CMK (cell line): ENCODE data around the gene PRAMEF17.
"Not testable (repeated sequence)": the region's sequence is repeated elsewhere in the genome, so short reads cannot be mapped to it uniquely, and the experiment has no call there.

Experiments used
- DNase-seq: peaks from one replicate; pipeline ENCODE4 v3.0.0-alpha.2; 2010; ENCODE audit warnings: low read depth

PRAMEF17 gene, protein sequence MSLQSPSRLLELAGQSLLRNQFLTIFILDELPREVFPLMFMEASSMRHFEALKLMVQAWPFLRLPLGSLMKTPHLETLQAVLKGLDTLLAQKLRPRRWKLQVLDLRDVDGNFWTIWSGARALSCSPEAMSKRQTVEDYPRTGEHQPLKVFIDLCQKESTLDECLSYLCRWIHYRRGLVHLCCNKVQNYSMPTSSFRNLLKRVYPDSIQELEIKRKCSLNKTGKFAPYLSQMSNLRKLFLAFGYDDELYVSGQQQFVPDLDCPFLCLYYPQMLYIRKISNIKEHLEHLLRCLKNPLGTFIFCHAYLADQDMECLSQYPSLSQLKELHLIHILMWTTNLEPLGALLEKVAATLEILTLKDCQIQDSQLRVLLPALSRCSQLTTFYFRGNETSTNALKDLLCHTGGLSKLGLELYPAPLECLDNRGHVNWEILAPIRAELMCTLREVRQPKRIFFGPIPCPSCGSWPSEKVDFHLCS

DNA sequence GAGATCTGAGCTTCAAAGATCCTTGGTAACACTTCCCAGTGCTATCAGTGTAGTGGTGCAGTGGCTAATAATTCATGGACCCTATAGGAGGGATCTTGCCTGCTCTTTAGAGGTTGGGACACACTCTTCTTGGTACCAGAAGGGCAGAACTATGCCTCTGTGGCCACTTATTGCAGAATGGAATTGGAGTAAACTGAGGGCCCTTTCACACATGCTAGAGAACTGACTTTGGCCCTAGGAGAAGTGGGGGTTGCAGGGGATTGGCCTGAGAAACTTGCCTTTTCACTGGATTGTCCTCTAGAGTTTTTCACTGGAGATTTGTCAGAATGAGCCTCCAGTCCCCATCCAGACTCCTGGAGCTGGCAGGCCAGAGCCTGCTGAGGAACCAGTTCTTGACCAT is at the start of gene PRAMEF17:
TSS of gene PRAMEF17 (plus strand) at position 301 of the 400 bp plus-strand sequence. CDS start at position 327, 26 bp downstream.
- not testable (repeated sequence) for DNase-seq

DNA sequence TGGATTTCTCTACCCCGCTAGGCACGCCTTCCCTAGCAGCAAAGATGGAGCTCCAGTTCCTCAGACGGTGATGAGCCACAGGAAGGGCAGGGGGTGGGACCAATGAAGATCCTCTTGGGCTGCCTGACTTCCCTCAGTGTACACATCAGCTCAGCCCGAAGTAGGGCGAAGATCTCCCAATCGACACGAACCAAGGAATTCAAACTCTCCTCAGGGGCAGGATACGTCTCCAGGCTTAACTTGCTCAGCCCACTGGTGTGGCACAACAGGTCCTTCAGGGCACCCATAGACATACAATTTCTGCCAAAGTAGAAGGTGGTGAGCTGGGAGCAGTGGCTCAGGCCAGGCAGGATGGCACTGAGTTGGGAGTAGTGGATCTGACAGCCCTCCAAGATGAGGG is 46.9 kb upstream of the PRAMEF17 start:
- not testable (repeated sequence) for DNase-seq

DNA sequence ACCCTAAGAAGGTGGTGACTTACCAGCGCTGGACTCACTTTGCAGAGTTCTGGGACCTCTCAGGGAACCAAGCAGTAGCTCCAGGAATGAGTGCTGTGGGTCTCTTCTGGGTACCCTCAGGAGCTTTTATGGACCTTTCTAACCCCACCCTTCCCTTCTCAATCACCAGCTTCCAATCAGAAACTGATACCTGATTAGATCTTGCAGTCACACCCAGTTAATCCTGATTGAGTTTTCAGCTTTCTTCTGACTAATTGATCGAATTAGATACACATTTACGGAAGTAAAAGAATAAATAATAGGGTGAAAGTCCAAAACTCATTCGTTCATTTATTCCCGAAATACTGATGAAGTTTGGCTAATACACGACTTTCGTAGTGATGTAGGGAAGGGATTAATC is 42.4 kb upstream of the PRAMEF17 start, which contains the start of gene PRAMEF14:
TSS of gene PRAMEF14 (minus strand) at position 101 of the 400 bp plus-strand sequence. CDS start 1,820 bp downstream, outside the sequence.
- not testable (repeated sequence) for DNase-seq

DNA sequence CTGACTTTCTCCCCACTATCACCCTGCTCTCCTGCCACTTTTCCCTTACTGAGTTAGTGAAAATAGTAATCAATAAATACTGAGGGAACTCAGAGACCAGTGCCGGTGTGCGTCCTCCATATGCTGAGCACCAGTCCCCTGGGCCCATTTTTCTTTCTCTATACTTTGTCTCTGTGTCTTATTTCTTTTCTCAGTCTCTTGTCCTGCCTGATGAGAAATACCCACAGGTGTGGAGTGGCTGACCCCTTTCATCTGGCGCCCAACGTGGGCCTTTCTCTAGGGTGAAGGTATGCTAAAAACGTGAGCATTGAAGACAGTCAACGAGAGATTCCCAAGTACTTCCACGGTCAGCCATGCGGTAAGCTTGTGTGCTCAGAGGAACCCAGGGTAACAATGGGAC is 36.0 kb upstream of the PRAMEF17 start:
- DNase-seq = not testable (repeated sequence)

DNA sequence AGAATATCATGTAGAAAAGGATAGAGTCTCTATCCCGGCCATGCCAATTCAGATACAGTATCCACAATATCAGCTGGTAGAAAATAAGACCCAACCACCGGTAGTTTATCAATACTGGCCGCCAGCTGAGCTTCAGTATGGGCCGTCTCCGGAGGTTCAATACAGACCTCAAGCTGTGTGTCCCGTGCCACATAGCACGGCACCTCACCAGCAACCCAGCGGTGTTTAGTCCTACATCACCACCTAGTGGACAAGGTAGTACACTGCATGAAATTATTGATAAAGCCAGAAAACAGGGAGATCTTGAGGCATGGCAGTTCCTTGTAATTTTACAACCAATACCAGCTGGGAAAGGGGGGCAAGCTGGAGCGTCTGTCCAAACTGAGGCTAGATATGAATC is 35.0 kb upstream of the PRAMEF17 start:
- not testable (repeated sequence) for DNase-seq

DNA sequence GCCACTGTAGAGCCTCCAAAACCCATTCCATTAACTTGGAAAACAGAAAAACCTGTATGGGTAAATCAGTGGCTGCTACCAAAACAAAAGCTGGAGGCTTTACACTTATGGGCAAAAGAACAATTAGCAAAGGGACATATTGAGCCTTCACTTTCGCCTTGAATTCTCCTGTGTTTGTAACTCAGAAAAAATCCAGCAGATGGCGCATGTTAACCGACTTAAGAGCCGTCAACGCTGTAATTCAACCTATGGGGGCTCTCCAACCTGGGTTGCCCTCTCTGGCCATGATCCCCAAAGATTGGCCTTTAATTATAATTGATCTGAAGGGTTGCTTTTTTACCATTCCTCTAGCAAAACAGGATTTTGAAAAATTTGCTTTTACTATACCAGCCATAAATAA is 32.7 kb upstream of the PRAMEF17 start:
- peak; percentile 29 for DNase-seq

DNA sequence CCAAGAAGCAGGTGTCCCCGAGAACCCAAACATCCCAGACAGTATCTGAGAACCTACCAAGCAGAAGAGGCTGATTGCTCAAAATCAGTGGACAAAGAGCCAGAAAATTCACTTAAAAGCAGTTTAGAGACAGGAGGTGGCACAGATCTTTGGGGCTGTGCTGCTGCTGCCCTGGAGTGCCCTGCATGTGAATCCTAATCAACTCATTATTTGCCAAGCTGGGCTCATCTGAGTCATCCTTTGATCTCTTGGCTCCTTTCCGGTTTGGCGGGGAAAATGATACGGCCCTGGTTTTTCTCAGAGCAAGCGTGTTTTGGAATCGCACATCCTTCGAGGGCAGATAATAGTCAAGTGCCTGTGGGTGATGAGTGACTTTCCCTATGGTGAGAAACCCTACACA is 27.1 kb upstream of the PRAMEF17 start:
- not testable (repeated sequence) for DNase-seq

DNA sequence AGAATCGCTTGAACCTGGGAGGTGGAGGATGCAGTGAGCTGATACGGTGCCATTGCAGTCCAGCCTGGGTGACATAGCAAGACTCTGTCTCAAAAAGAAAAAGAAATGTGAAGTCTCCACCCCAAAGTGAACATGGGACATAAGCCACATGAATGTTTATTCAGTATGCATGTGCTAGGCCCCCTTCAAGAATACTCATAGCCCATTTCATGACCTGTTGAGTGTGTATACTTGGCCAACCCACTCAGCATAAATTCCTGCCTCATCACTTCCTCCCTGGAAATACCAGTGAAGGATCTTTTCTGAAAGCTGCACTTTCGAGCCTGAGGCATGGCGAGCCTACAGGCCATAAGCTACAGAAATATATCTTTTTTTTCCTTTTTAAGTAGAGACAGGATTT is 24.5 kb upstream of the PRAMEF17 start:
- DNase-seq = not testable (repeated sequence)

DNA sequence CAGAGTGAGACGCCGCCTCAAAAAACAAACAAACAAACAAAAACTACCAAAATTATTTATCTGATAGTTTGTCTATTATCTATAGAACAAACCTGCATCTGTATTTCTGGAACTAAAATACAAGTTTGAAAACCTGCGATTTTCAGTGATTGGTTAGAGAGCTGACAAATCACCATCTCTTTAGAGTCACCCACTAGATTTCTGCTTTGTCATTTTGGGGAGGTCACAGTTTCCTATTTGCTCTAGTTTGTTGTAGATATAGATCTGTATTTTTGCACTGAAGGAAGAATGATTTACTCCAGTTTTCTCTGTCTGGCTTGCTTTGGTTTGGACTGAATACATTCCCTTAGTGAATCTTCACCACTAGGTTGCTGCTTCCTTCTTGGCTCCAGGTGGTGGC is 22.9 kb upstream of the PRAMEF17 start:
- DNase-seq = not testable (repeated sequence)

DNA sequence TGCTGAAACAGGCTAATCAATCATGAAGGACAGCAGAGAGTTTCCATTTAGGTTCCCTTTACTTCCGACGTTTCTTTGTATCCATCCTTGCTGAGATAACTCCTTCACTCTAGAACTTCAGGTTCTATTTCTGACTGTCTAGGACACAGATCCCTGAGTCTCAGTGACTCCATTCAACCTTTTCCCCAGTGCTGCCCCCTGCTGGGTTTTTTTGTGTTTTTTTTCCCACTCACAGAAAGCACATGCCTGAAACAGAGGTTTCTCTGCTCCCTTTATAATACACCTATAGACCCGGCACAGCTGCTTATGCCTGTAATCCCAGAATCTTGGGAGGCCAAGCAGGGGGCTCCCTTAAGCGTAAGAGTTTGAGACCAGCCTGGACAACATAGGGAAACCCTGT is 20.9 kb upstream of the PRAMEF17 start:
- DNase-seq = not testable (repeated sequence)

DNA sequence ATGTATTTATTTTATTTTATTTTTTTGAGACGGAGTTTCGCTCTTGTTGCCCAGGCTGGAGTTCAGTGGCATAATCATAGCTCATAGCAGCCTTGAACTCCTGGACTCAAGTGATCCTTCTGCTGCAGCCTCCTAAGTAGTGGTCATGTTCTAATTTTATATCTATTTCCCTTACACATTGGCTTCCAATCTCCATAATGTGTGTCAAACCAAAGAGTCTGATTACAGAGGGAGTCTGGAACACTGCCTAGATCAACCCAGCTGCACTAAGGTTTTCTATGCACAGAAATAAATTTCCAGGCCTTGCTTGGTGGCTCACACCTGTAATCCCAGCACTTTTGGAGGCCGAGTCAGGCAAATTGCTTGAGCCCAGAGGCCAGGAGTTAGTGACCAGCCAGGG is 10.4 kb upstream of the PRAMEF17 start:
- not testable (repeated sequence) for DNase-seq

DNA sequence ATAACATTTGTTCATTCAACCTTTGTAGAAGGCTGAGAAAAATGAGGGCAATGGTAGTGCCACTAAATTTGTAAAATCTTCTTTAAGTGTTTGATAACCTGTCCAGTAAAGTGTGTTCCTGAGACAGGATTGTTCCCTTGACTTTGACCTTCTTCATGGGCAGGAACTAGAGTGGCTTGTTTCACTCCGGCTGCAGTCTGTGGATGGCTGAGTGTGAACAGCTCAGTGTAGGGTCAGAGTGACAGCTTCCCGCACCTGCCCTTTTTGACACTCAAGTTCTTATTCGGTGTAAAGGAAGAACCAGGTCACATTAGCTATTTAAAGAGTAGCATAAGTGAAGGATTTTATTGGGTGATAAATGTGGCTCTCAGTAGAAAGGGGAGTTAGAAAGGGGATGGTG is 9.1 kb upstream of the PRAMEF17 start:
- not testable (repeated sequence) for DNase-seq

DNA sequence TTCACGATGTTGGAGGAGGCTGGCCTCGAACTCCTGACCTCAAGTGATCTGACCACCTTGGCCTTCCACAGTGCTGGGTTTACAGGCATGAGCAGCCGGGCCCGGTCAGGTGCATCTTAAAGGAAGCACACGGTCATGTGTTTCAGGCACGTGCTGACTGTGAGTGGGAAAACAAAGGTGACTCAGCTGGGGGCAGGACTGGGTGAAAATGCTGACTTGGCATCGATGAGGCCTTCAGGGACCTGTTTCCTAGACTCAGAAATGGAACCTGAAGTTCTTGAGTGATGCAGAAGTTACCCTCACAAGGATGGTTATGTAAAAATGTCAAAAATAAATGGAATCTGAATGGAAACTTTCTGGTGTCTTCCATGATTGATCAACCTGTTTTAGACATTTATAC is 3.6 kb downstream of the PRAMEF17 start:
- not testable (repeated sequence) for DNase-seq

DNA sequence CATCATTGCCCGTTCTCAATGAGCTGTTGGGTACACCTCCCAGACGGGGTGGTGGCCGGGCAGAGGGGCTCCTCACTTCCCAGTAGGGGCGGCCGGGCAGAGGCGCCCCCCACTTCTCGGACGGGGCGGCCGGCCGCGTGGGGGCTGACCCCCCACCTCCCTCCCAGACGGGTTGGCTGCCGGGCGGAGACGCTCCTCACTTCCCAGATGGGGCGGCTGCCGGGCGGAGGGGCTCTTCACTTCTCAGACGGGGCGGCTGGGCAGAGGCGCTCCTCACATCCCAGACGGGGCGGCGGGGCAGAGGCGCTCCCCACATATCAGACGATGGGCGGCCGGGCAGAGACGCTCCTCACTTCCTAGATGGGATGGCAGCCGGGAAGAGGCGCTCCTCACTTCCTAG is 5.3 kb downstream of the PRAMEF17 start:
- not testable (repeated sequence) for DNase-seq

DNA sequence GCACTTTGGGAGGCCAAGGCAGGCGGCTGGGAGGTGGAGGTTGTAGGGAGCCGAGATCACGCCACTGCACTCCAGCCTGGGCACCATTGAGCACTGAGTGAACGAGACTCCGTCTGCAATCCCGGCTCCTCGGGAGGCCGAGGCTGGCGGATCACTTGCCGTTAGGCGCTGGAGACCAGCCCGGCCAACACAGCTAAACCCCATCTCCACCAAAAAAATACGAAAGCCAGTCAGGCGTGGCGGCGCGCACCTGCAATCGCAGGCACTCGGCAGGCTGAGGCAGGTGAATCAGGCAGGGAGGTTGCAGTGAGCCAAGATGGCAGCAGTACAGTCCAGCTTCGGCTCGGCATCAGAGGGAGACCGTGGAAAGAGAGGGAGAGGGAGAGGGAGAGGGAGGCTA is 5.9 kb downstream of the PRAMEF17 start:
- not testable (repeated sequence) for DNase-seq

DNA sequence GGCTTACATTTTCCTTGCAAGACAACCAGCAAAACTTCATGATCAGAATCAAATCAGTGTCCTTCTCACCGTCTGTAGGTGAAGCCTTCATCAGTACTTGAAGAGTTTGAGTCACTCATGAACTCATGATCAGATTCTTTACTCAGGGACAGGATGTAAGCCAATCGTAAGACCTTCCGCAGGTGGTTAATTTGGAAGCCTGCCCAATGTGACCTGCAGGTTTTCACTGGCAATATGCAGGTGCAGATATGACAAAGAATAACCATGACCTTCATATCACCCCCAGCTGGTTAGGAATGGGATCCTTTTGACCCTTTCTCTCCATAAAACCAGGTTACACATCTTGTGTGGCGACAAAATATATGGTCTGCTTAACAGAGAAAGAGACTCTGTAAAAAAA is 18.4 kb downstream of the PRAMEF17 start:
- DNase-seq = no peak

DNA sequence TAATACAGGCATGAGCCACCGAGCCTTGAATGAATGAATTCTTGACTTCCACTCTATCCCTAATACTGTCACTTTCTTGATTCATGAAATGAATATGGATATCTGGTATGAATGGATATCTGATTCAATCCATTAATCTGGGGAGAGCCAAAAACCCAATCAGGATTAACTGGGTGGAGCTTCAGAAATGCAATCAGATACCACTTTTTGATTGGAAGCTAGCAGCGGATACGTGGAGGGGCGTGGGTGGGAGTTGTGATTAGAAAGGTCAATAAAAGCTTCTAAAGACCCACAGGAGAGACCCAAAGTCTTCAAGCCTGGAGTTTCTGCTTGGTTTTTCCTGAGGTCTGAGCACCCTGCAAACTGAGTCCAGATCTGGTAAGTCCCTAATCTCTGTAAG is 20.7 kb downstream of the PRAMEF17 start, which contains the start of gene PRAMEF20:
TSS of gene PRAMEF20 (plus strand) at position 301 of the 400 bp plus-strand sequence. CDS start 5,905 bp downstream, outside the sequence.
- DNase-seq = not testable (repeated sequence)

DNA sequence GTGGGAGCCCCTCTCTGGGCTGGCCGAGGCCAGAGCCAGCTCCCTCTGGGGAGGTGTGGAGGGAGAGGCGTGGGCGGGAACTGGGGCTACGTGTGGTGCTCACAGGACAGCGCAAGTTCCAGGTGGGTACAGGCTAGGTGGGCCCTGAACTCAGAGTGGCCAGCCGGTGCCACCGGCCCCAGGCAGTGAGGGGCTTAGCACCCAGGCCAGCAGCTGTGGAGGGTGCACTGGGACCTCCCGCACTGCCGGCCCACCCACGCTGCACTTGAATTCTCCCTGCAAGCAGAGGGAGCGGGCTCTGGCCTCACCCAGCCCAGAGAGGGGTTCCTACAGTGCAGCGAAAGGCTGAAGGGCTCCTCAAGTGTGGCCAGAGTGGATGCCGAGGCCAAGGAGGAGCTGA is 41.1 kb downstream of the PRAMEF17 start:
- DNase-seq = no peak

DNA sequence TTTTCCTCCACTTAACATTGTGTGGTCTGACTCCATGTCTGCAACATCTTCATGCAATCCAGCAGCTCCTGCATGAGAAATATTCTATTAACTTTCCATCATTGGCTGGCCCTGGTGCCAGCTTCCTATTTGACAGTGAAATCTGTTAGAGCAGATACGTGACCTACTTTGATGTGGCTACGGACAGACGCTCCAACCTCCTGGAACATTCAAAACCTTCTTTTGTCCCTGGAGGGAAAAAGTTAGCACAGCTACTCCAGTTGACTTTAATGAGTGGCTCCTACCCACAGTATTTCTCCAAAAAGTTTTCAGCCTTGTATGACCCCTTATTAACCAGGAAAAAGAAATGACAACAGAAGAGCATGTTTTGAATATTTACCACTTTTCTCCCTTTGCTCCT is 42.8 kb downstream of the PRAMEF17 start:
- DNase-seq = no peak

DNA sequence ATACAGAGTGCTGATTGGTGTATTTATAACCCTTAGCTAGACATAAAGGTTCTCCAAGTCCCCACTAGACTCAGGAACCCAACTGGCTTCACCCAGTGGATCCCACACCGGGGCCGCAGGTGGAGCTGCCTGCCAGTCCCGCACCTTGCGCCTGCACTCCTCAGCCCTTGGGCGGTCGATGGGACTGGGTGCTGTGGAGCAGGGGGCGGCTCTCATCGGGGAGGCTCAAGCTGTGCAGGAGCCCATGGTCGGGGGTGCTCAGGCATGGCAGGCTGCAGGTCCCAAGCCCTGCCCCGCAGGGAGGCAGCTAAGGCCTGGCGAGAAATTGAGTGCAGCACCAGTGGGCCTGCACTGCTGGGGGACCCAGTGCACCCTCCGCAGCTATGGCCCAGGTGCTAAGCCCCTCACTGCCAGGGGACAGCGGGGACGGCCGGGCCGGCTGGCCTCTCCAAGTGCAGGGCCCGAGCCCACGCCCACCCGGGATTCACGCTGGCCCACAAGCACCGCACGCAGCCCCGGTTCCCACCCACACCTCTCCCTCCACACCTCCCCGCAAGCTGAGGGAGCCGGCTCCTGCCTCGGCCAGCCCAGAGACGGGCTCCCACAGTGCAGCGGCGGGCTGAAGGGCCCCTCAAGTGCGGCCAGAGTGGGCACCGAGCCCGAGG is 44.4 kb downstream of the PRAMEF17 start:
- not testable (repeated sequence) for DNase-seq

DNA sequence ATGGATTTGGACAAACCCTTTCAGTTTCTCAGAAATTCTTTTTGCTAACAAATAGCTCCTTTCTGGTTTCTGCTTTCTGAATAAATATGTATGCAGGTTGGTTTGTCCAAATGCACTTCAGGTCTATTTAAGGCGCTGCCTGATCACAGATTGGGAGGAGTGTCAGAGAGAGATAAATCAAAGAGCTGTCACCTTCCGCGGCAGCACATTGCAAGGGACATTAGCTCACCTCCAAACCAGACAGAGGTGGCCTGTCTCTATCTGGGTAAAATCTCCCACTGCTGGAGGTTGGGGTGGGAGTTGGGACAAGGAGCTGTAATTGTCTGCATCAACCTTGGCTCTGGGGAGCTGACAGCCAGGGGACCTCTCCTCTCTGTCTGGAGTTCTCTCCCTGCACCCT is 46.0 kb downstream of the PRAMEF17 start:
- no peak for DNase-seq

DNA sequence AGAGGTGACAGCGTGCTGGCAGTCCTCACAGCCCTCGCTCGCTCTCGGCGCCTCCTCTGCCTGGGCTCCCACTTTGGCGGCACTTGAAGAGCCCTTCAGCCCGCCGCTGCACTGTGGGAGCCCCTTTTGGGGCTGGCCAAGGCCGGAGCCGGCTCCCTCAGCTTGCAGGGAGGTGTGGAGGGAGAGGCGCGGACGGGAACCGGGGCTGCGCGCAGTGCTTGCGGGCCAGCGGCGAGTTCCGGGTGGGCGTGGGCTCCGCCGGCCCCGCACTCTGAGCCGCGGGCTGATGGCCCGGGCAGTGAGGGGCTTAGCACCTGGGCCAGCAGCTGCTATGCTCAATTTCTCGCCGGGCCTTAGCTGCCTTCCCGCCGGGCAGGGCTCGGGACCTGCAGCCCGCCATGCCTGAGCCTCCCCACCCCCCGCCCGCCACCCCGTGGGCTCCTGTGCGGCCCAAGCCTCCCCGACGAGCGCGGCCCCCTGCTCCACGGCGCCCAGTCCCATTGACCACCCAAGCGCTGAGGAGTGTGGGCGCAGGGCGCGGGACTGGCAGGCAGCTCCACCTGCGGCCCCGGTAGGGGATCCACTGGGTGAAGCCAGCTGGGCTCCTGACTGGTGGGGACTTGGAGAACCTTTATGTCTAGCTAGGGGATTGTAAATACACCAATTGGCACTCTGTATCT is 49.8 kb downstream of the PRAMEF17 start:
- not testable (repeated sequence) for DNase-seq
